Measurements from ENCODE around the gene LRRC4C.

The LRRC4C gene

GRCh38 chr11:41459465-41460401 is at the start of gene LRRC4C:
TSS of gene LRRC4C (minus strand) at chr11:41459652.
- no peak for DNase-seq

GRCh38 chr11:41508121-41508520 is 48.7 kb upstream of the LRRC4C start:
- DNase-seq: no peak

GRCh38 chr11:41499429-41499828 is 40.0 kb upstream of the LRRC4C start:
- DNase-seq: no peak

GRCh38 chr11:41498726-41499125 is 39.3 kb upstream of the LRRC4C start:
- no peak for DNase-seq

- DNase-seq: no peak
These were observed 38.5 kb upstream of the LRRC4C start for GRCh38 chr11:41497974-41498373.

GRCh38 chr11:41494716-41495115 is 35.3 kb upstream of the LRRC4C start:
- DNase-seq: no peak

- DNase-seq: no peak
These were observed 27.0 kb upstream of the LRRC4C start for GRCh38 chr11:41486424-41486823.

GRCh38 chr11:41483956-41484355 is 24.5 kb upstream of the LRRC4C start:
- DNase-seq: no peak

- DNase-seq: no peak
These were observed 19.7 kb upstream of the LRRC4C start for GRCh38 chr11:41479179-41479578.

GRCh38 chr11:41461057-41461681 is 1.7 kb upstream of the LRRC4C start:
- DNase-seq: peak; percentile 2

GRCh38 chr11:41458641-41459040 is 811 bp downstream of the LRRC4C start:
- no peak for DNase-seq

- DNase-seq: no peak
These were observed 1.3 kb downstream of the LRRC4C start for GRCh38 chr11:41458154-41458553.

GRCh38 chr11:41457216-41458014 is 2.0 kb downstream of the LRRC4C start:
- DNase-seq: no peak

- no peak for DNase-seq
These were observed 3.2 kb downstream of the LRRC4C start for GRCh38 chr11:41456269-41456668.

- no peak for DNase-seq
These were observed 8.4 kb downstream of the LRRC4C start for GRCh38 chr11:41451011-41451410.

- no peak for DNase-seq
These were observed 9.9 kb downstream of the LRRC4C start for GRCh38 chr11:41449483-41450050.

GRCh38 chr11:41446566-41446965 is 12.9 kb downstream of the LRRC4C start:
- DNase-seq: no peak

- no peak for DNase-seq
These were observed 13.3 kb downstream of the LRRC4C start for GRCh38 chr11:41446107-41446506.

GRCh38 chr11:41437006-41437490 is 22.4 kb downstream of the LRRC4C start:
- no peak for DNase-seq

- DNase-seq: no peak
These were observed 23.9 kb downstream of the LRRC4C start for GRCh38 chr11:41435531-41435930.

GRCh38 chr11:41431784-41432183 is 27.7 kb downstream of the LRRC4C start:
- DNase-seq: no peak

GRCh38 chr11:41419901-41420300 is 39.6 kb downstream of the LRRC4C start:
- no peak for DNase-seq

Data from CD4-positive, alpha-beta T cell treated with Interleukin-10 for 1 hour (primary cell).